GM19395 (cell line): ENCODE measurements around the gene TRIP11.

ENCODE experiments used
- ATAC-seq: cut with Tn5 transposase; IDR thresholded peaks from one replicate; pipeline ENCODE4 v1.9.1; 2021; ENCODE audit warnings: mild to moderate bottlenecking, moderate library complexity; ENCODE audit not compliant: unreplicated experiment

The TRIP11 gene

DNA sequence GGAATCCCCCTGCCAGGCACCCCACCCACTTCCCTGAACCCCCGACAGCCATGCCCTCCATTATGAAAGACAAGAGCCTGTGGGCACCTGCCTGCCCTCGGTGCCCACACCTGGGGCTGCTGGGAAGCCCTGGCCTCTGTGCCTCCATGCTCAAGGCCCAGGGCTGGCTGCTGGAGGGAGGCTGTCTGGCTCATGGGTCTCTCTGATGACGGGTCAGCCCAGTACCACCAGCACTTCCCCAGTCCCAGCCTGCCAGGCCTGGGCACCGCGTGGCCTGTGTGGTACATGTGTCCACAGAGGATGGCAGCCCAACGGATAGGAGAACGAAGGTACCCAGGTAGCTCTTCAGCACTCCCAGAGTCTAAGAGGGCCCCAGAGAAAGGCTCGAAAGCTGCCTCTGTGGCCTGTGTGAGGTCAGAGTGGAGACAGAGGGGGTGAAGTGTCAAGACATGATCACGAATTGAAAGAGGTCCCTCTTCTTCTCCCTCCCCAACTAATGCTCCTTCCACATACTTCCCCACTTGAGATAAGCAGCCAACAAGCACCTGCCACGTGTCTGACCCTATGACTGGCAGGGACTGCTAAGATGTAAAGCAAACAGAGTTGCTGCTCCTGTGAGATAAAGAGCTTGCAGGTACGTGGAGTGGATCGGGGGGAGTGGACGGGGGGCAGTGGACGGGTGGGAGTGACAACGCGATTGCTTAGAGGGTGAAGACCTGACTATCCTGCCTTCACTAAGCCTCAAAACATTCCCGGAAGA, 113.5 kb downstream of the TRIP11 start:
- ATAC-seq = no peak

DNA sequence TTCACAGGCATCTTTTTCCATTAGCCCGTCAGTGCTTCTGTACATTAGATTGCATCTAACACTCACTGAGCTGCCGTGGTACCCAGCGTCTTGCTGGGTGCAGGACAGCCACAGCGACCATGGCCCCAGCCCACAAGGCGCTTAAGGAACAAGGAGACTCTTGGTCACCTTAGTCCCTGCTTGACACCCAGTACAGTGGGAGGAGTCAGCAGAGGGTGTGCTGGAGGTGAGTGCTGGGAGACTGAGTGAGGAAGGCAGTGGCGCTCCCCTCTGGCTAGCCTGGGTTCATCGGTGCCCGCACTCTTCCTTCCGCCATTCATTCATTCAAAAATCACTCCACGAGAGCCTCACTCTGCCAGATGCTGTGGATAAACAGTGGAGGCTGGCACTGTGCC, 114.1 kb downstream of the TRIP11 start:
- ATAC-seq = no peak

DNA sequence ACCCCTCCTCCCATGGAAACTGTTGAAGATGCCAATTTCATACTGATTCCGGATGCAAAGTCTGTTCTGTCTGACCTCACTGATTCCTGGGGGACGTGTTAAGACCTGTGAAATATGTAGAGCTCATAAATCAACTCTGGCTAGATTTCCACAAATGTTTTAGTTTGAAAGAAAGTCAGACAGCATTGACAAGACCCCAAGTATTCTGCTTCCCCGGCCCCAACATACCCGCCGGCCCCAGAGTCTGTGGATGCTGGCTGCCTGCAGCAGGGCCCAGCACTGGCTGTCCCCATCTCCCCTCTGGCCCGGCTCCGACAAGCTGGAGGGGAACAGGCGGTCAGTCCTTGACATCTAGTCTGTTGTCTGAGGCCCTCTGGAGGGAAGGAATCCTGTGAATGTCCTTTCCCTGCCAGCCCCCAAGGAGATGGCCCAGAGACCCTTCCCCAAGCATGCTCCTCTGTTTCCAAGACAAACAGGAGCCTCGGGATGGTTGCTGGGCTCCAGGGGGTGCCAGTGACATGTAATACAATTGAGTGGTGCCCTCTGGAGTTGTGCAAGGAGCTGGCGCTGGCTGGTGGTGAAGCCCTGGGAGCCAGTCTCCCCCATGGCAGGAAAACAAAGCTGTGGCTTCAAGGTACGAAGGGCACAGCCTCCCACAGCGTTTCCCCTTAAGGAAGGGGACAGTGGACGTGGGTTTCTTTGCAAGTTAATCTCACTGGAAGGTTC, 114.7 kb downstream of the TRIP11 start:
- no peak for ATAC-seq

DNA sequence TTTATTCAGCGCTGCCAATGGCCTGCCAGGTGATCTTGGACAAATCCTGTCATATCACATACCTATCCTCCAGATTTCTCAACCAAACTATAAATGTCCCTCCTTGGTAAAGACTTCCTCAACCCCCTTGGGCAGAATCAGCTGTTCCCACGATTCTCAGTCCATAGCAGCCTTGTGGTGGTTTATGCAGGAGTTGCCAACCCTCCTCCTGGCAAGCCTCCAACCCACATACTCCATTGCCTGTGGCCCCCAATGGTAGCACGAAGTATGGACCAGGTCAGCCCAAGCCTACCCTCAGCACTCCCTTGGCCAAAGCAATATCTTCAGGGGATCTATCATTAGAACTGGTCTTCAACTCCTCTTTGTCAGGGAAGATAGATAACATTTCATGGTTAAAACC, 119.3 kb downstream of the TRIP11 start:
- ATAC-seq = no peak

DNA sequence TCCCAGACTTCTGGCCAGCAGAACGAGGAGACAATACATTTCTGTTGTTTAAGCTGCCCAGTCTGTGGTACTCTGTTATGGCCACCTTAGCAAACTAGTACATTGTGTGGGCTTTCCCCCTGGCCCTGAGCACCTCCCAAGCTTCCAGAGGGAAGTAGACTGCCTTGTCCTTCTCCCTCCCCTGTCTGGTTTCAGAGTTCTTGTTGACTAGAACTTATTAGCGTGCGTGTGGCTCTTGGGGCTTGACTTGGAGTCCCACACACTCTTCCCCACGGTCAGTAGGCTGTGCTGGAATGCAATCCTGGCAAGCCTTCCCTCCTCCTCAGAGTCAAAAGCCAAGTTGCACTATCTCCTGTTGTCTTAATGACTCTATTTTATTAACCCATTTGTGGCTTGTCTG, 120.0 kb downstream of the TRIP11 start:
- ATAC-seq = no peak

DNA sequence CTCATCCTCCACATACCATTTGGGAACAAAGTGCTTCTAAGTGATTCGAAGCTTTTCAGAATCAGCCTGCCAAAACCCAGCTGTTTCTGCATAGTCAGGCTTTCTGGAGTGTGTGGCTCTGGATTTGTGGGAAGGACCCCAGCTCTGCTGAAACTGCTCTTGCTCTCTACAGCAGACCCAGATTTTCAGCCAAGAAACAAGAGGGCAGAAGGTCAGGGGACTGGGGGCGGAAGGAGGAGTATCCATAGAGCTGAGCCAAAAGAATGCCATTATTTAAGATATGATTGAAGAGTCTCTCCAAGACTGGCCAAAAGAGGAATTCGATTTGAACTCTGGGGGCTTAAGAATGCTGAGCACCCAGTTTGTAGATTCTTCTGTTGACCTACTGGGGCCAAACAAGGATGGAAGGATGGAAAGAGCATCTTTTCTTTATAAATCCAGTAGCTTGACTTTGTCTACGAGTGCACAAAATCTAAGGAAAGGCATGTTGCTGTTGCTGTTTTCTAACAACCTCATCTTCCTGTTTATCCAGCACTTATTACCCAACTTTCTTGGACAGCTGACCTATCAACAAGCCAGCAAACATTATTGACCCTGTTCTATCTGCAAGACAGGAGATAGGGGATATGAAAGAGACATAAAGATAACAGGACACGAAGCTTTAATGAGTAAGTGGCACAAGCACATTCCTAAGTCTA, 121.5 kb downstream of the TRIP11 start:
- no peak for ATAC-seq
